HG03175 (cell line): ENCODE results near the gene OR2AG2.
A peak's percentile ranks its signal among the peaks of the same experiment; 100 is the strongest.

Source experiments
- ATAC-seq: cut with Tn5 transposase; IDR thresholded peaks from one replicate; pipeline ENCODE4 v1.9.1; 2021; ENCODE audit warnings: mild to moderate bottlenecking, moderate library complexity; ENCODE audit not compliant: unreplicated experiment

The OR2AG2 gene

DNA sequence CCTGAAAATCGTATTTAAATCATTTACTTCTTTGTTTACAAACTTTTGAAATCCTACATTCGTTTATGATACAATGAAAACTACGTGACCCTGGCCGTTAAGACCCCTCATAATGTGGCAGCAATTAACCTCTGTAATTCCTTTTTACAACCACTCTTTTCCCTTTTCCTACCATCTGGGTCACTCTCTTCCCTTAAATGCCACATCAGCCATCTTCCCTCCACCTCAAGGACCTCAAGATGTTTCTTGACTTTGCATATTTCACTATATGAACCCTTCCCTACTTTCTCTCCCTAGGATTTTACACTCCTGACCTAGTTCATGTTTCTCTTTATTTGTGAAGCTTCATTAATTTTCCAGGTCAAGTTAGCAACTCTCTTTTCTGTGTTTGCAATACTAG, 26.8 kb downstream of the OR2AG2 start:
- ATAC-seq, result no peak

DNA sequence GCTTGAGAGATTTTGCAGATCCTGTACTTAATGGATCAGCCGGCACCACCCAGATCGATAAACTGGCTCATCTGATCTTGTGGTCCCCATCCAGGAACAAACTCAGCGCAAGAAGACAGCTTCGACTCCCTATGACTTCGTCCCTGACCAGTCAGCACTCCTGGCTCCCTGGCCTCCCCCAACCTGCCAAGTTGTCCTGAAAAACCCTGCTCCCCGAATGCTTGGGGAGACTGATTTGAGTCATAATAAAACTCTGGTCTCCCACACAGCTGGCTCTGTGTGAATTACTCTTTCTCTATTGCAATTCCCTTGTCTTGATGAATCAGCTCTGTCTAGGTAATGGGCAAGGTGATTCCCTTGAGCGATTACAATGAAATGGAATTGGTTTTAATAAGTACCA, 29.5 kb downstream of the OR2AG2 start:
- no peak for ATAC-seq

DNA sequence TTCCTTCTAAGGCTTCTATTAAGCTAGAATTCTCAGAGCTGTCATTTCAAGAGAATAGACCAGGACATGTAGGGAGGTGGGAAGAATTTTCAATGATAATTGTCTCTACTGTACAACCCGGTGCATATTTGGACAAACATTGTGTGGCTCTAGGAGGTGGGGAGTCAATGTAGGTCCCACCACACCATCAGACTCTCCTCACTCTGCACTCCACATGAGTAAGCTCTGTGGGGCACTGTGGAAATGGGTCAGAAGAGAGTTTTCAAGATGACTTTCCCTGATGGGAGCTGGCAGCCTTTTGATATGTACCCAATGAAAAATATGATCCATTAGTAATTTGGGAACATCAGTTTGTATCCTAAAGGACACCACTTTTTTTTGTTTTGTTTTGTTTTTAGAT, 33.2 kb downstream of the OR2AG2 start:
- ATAC-seq, result no peak

DNA sequence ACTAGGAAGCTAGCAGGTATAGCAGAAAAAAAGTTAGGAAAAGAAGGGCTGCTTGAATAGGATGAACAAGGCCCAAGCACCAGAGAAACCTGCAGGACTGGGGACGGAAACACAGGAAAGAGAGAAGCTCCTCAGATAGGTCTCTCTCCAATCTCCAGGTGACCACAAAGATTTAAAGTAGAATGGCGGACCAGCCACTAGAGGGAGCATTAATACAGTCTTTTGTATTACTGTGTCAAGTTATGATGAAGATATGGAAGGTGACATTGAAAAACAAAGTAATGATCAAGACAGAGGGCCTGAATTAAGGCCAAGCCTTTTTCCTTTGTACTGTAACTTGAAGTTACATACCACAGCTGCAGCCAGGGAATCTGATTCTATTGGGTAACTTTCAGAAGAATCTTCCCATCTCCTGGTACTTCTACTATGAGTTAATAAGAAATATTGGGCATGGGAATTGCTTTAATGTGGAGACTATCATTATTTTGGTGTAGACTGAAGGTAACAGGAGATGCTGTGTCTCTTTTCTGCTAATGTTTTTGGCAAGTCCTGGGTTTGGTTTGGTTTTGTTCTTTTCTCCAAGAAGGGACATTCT, 33.8 kb downstream of the OR2AG2 start:
- peak; percentile 89 for ATAC-seq

DNA sequence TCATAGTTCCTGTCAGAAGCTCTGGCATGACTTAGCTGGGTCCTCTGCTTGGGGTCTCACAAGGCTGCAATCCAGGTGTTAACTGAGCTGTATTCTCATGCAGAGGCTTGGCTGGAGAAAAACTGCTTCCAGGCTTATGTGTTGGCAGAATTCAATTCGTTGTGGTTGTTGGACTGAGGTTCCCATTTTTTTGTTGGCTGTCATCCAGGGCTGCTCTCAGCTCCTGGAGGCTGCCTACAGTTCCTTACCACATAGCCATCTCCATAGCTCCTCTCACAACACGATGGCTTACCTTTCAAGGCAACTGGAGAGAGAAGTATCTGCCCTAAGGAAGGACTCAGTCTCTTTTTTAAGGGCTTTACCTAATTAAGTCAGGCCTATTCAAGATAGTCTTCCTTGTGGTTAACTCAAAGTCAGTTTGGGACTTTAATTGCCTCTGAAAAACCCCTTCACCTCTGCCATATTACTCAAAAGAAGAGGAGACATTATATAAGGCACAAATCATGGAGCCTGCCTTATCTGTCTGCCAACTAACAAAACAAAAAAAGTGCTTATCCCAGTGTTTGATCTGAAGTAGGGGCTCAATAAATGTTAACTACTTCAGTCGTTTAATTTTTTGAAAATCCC, 35.2 kb downstream of the OR2AG2 start:
- no peak for ATAC-seq

DNA sequence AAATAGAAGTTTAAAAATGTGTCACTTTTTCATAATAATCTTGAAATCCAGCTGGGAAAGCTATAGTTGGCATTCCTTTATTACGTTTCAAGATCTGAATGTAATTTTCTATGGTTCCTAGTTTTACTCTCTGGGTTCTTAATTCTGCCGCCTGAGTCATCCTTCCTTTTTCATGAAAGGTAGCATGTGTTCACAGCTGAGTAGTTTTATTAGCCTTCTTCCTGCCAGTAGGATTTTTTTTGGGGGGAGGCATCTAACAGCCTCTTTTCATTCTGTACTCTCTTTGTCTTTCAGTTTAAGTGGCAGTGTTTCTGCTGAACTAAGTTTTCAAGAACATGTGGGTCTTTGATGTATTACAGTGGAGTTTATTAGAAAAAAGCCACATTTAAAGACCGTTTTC, 36.5 kb downstream of the OR2AG2 start:
- ATAC-seq, result no peak

DNA sequence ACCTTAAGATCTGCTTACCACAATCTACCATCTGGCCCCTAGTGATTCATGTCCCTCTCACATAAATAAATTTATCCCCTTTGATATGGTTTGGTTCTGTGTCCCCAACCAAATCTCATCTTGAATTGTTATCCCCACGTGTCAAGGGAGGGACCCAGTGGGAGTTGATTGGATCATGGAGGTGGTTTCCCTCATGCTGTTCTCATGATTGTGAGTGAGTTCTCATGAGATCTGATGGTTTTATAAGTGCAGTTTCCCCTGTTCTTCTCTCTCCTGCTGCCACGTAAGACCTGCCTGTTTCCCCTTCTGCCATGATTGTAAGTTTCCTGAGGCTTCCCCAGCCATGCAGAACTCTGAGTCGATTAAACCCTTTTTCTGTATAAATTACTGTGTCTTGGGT, 37.2 kb downstream of the OR2AG2 start:
- no peak for ATAC-seq

DNA sequence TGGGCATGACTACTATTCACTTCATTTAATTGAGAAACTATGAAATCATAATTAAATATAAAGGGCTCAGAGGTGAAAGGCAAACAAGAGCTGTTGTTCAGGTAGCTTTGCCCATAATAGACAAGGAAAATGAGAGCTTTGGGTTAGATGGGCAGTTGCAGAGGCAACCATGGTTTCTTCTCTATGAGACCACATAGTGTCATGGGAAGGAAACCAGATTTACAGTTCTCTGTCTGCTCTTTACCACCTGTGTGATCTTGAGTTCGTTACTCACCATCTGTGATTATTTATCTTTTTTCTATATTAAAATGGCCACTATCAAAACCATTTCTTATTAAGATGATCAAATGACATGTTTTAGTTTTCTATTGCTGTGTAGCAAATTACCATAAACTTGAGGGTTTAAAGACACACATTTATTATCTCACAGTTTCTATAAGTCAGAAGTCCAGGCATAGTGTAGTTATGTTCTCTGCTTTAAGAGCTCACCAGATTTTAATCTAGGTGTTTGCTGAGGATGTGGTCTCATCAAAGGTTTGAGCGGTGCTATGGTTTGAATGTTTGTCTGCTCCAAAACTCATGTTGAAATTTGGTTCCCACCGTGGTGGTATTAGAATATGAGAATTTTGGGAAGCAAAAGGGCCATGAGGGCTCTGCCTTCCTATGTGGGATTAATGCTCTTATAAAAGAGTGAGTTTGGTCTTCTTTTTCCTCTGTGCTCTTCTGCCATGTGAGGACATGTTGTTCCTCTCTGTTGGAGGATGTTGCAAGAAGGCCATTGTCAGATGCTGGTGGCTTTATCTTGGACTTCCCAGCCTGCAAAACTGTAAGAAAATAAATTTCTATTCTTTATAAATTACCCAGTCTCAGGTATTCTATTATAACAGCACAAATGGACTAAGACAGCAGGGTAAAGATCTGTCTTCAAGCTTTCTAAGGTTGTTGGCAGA, 38.2 kb downstream of the OR2AG2 start:
- no peak for ATAC-seq

DNA sequence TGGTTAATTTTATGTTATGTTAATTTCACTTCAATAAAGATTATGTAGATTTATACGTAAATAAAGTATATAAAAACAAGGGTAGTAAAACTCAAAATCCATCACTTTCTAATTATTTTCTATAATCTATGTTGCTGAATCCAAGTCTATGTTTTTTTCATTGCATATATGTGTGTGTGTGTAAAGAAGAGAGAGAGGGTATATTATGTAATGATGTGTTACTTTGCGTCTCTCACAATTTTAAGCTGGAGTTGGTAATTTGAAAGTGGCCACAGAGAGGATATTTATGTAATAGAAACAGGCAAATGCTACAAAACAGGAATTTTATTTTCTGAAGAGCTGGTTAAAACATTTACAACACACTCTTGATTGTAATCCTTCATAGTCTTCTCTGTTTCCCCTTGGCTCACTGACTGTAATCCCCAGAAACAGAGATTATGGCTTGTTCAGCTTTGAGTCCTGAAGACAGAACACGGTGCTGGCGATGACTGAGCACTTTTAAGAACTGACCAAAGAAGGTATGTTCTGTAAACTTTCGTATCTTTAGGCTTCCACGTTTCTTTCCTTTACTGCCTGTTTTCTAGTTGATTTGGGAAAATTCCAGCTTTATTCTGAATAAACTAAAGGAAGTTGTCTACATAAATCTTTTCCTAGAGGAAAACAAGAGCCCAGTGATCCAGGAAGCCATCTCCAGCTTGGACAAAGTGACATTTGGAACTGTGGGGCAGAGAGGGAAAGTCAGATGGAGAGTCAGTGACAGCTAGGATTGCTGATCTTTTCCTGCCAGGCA, 43.6 kb downstream of the OR2AG2 start:
- ATAC-seq, result no peak

DNA sequence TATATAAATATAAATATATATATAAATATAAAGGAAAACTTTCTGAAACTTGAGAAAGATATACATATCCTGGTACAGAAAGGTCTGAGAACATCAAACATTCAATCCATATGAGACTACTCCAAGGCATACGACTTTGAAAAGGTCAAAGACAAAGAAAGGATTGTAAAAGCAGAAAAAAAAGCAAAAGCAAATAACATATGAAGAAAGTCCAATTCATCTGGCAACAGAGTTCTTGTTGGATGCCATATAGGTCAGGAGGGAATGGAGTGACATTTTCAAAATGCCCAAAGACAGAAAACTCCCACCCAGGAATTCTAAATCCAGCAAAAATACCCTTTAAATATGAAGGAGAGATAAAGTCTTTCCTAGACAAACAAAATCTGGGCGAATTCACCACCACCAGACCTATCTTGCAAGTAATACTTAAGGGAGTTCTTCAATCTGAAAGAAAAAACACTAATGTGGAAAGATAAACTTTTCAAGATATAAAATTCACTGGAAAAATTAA, 46.3 kb downstream of the OR2AG2 start:
- ATAC-seq, result no peak

DNA sequence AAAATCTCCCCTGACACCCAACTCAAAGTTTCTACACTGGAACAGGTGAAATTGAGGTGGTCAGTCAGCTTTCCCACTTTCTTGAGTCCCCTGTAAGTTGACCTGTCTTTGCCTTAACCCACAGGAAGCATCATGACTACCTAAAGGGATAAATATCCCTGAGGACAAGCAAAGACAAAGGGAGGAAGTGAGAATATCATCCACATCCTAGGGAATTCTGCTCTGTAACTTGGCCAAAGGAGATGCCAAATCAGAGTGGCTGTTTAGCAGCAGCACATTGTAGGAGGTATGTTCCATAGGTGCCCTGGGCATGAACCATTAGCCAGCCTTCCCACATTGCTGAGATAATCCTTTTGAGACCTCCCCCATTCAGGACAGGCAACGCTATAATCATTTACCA, 47.8 kb downstream of the OR2AG2 start:
- ATAC-seq, result no peak

DNA sequence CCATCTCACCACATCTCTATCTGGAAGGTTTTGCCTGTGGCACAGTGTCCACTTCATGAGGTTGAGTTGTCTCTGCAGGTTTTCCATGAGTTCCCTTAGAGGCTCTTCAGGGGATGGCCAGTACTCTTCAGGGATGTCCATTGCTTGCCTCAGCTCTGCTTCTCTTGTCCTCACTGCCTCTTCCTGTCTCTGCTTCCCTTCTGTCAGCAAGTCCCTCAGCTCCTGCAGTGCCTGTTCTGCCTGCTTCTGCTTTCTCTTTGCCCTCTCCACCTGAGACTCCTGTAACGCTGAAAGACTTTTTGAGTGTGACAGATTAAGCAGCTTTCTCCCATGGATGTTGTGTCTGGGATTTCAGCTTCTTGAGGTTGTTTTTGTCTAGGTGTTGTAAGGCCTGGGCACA, 50.4 kb downstream of the OR2AG2 start:
- ATAC-seq, result no peak

DNA sequence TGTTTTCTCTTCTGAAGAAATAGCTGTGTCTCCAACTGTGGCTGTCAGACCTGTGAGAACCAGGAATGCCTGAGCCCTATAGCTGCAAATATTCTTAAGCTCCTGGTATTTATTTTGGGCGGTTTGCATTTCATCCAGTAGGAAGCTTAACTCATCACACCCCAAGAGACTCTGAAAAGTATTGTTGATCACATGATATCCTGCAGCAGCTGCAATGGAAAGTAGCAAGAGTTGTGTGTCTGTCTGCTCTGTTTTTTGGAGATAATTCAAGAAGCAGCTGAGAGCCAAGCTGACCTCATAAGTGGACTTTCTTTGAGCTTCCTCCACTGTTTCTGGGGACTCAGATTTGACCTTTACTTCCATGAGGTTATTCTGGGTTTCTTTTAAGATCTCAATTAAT, 52.2 kb downstream of the OR2AG2 start:
- ATAC-seq, result no peak

DNA sequence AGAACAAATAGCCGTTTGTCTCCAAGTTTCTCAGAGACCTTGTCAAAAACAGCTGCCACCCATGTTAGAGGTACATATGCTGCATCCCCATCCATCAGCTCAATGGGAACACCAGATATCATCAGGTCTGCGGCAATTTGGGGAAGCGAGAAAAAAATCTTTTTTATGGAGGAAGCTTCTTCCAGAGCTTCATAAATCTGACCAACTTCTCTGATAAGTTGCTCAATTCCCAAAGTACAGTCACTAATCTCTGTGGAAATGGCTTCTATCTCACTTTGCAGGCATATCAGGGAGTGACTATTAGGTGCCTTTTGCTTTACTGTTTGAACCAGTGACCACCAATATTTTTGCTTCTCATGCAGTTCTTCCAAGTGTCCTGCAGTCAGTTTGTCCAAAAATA, 54.4 kb downstream of the OR2AG2 start:
- no peak for ATAC-seq
